Tibial nerve (tissue), 4 donors: ENCODE data around the gene OSBP.

Source experiments
- EP300 ChIP-seq, 2 donors: sonication (generic); formaldehyde crosslinking; IDR thresholded peaks; one replicate each; pipeline ENCODE4 v1.6.1; 2017; ENCODE audit warnings: antibody characterized with exemption in 2 of 2, mild to moderate bottlenecking in 1 of 2
- POLR2A ChIP-seq, 2 donors: fragments of 450-650 bp; IDR thresholded peaks; one replicate each; pipeline ENCODE4 v1.6.1; 2017; ENCODE audit warnings: antibody characterized with exemption in 2 of 2, mild to moderate bottlenecking in 2 of 2, moderate library complexity in 2 of 2
- TF ChIP-seq, protein P1 (sequence below), 5 experiments: fragments of 200-600 bp in 3 of 5; fragments of 450-650 bp in 2 of 5; sonication (generic) in 3 of 5; IDR thresholded peaks; one replicate each; pipeline ENCODE4 v1.5.1; 2016 to 2019; ENCODE audit warnings: antibody characterized with exemption in 5 of 5, mild to moderate bottlenecking in 3 of 5, moderate library complexity in 2 of 5

- TF ChIP-seq POLR2A (IDR thresholded peaks at IDR 0.05) (no peak), EP300 (IDR thresholded peaks at IDR 0.05) (no peak)
- TF ChIP-seq, protein P1, sequence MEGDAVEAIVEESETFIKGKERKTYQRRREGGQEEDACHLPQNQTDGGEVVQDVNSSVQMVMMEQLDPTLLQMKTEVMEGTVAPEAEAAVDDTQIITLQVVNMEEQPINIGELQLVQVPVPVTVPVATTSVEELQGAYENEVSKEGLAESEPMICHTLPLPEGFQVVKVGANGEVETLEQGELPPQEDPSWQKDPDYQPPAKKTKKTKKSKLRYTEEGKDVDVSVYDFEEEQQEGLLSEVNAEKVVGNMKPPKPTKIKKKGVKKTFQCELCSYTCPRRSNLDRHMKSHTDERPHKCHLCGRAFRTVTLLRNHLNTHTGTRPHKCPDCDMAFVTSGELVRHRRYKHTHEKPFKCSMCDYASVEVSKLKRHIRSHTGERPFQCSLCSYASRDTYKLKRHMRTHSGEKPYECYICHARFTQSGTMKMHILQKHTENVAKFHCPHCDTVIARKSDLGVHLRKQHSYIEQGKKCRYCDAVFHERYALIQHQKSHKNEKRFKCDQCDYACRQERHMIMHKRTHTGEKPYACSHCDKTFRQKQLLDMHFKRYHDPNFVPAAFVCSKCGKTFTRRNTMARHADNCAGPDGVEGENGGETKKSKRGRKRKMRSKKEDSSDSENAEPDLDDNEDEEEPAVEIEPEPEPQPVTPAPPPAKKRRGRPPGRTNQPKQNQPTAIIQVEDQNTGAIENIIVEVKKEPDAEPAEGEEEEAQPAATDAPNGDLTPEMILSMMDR (IDR thresholded peaks at IDR 0.05), result no peak
These were observed 37.2 kb downstream of the OSBP start for GRCh38 chr11:59578369-59578768.
